Bone marrow (tissue), 2 donors: ENCODE data around the gene ALAD.
"Not testable (repeated sequence)": the region's sequence is repeated elsewhere in the genome, so short reads cannot be mapped to it uniquely, and the experiment has no call there.

ENCODE experiments used
- DNase-seq, 2 donors: peaks; one replicate each; lab custom pipeline; 2025; lab: John Stamatoyannopoulos, UW

The ALAD gene

DNA sequence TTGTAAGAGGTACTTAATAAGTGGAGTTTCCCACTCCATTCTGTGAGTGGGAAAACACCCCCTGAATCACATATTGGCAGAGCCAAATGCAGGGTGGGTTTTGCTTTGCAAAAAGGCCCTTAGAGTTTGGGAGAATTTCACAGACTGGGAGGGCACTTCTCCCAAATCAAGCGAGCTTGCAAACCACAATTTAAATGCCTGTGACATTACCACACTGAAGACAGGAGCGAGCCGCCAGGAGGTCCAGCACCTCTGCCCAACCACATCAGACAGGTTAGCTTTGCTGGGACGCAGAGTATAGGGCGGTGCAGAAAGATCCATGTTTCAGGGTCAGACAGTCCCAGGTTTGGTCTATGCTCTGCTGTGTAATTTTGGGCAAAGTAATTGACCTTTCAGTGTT, 2.3 kb downstream of the ALAD start:
- no peak for DNase-seq

DNA sequence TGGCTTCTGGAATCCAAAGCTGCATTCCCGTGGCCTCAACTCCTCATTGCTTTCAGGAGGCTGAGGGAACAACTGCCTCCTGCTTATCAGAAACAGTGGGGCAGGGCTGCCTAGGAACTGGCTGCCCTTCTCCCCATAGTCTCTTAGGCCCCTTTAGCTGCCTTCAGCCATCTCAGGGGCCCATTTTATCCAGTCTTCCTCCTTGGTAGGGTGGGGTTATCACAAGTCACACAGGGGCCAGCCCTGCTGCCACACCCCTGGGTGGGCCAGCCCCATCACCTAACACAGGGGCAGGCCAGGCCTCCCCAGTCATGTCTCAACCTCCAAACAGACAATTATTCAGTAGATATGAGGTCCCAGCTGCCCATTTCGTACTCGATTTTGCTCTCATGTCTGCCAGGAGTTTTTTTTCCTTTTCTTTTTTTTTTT, 3.9 kb downstream of the ALAD start:
- no peak for DNase-seq

DNA sequence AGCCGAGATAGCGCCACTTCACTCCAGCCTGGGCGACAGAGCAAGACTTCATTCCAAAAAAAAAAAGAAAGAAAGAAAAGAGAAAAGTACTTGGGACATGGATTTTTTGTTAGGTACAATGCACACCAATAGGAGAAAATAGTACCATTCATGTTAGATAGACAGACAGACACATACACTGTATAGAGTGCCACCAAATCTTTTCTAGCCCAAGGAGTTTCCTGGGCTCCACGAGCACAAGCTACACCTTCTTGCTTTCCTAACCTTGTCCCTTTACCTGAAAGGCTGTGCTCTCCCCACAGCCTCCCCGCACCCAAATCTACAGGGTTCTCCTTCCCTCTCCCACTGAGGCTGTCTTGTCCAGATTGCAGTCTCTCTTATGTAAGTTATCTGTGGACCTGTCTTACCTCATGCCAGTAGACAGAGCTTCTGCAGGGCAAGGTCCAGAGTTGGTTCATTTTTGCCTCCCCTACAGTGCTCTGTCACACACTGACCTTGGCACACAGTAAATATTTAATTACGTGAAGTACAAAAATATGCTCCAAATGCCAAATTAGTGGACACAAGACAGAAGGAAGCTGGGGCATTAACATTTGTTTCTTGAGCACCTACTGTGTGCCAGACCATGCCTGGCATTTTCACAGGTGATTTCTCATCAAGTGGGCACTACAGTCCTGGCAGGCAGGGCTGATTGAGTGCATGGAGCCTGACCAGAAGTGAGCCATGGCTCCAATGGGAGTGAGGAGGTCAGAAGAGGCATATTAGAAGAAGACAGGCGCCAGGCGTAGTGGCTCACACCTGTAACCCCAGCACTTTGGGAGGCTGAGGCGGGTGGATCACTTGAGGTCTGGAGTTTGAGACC, 5.9 kb downstream of the ALAD start:
- DNase-seq, result no peak

DNA sequence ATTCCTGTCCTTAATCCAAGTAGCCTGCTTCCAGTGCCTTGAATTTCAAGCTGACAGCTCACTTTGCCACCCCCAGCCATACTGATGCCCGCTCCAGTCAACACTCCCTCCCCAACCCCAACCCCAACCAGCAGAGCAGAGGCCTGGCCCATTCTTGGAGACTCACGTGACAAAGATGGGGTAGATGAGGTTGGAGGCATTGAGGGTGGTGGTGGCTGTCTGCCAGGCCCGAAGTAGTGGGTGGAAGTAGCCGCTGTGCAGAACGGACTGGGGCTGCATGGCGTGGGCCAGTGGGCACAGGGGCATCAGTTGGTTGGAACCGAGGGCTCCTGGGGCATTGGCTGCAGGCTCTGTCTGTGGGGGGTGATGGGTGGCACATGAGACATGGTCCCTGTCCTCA, 7.8 kb downstream of the ALAD start:
- no peak for DNase-seq

DNA sequence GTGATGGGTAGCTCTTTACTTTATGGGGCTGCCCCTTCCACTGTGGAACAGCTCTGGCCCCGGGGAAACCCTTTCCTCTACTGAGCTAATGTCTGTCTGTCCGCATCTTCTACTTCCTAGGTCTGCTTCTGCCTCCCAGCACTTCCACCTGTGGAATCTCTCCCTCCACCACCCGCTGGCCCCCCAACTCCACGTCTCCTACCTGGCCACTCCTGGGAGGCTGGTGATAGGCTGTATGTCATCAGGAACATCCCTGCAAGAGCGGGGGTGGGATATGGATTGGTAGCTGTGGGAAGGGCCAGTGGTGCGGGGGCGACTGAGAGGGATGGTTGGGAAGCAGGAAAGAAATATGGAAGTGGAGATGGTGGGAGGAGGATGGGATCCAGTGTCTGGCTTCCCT, 9.2 kb downstream of the ALAD start:
- no peak for DNase-seq

DNA sequence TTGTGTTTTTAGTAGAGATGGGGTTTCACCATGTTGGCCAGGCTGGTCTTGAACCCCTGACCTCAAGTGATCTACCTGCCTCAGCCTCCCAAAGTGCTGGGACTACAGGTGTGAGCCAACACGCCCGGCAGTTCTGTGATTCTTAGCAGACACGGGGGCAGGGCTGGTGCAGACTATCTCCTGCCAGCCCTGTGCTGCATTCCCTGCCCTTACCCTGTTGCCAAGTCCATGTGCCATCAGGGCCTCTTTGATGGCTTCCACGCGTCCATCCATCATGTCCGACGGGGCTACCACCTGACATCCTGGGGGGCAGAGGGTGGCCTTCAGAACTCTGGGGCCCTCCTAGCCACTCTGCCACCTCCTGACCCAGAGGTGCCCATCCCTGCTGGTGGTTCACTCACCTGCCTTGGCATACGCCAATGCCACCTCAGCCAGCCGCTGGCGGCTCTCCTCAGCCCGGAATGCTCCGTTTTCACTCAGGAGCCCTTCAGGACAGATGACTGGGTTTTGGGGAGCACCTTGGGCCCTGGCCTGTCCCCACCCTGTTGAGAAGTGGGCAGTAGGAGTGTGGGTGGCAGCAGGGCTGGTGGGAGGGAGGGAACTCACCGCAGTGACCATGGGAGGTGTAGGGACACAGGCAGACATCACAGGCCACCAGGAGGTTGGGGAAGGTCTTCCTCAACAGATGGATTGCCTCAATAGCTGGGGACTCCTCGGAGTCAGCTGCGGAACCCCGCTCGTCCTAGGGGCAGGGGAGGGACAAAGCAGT, 10.7 kb downstream of the ALAD start:
- DNase-seq, result no peak

DNA sequence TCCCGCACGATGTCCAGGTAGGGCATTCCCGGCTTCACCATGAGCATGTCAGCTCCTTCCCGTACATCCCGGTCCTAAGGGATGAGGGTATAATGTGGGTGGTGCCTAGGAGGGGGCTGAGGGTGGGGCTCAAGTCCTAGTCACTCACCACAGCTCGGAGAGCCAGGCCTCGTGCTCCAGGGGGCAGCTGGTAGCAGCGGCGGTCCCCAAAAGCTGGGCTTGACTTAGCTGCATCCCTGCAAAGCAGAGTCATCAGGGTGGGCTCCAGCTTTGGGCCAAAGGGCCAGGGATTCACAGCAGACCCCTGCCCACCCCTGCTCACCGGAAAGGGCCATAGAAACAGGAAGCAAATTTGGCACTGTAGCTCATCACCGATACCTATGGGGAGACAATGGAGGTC, 11.6 kb downstream of the ALAD start:
- DNase-seq, result no peak

DNA sequence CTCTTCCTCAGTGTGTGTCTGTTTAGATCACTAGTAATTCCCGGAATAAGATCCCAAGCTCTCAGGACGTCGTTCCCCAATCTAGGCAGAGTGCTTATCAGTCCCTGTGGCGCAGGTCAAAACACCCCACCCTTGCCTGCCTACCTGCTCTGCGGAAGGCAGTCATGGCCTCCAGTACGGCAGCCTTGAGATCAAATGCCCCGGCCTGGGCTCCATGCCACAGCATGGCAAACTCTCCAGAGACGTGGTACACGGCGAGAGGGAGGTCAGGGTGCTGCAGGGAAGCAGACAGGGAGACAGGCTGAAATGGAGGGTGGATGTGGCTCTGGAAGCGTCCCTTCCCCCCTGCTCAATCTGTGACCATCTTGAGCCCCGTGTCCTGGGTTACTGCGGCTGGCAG, 12.3 kb downstream of the ALAD start:
- no peak for DNase-seq

DNA sequence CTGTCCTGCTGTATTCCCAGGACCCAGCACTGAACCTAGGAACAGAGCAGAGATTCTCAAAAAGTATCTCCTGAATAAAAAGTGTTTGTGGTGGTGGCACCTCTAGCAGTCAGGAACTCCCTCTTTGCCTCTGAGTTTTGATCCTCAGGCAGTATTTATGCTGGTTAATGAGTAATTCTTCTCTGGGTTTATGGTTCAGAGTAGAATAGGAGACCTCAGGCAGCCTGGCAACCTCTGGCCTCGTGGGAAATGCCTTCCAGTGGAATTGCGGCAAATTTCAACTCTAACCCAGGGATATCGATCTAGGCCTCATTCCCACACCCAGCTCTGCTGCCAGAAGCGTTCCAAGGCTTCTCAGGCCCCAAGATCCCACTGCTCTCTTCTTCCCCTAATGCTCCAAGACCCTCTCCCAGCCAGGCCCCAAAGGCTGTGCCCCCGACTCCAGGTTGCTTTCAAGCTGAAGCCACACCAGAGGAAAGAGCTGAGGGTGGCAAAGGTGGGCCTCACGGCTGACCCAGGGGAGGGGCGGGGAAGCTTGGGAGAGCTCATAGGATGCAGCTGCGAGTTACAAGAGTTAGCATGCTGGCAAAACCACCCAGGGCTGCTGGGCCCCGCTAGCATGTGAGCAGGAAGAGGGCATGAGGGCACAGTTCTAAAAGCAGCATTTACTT, 13.4 kb downstream of the ALAD start:
- no peak for DNase-seq

DNA sequence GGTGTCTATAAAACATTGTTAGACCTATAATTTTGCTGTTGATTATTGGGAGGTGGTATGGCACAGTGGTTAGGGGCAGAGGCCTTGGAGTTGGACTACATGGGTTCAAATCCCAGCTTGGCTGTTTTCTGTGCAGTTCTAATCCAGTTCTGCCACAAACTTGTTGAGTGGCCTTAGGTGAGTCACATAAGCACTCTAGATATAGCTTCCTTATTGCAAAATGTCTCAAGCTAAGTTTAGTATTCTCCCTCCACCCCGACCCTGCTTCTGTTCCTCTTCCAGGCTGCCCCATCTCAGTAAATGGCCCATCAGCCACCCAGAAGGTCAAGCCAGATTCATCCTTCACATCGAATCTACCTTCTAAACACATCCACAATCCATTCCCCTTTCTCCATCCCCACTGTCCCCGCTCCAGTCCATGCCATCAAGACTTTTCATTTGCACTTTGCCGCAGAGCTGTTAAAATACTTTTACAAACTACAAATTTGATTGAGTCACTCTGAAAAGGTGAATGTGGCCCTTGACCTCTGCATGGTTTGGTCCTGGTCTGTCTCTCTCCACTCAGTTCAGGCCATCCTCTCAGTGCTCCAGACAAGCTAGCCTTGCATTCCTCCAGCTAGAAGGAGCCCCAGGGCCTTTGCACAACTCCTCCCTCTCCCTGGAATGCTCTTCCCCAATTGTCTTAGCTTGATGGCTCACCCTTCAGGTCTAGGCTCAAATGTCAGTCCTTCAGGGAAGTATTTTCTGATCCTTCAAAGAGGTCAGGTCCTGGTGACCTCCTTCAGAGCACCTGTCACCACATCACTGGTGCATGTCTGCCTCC, 14.3 kb downstream of the ALAD start:
- no peak for DNase-seq

DNA sequence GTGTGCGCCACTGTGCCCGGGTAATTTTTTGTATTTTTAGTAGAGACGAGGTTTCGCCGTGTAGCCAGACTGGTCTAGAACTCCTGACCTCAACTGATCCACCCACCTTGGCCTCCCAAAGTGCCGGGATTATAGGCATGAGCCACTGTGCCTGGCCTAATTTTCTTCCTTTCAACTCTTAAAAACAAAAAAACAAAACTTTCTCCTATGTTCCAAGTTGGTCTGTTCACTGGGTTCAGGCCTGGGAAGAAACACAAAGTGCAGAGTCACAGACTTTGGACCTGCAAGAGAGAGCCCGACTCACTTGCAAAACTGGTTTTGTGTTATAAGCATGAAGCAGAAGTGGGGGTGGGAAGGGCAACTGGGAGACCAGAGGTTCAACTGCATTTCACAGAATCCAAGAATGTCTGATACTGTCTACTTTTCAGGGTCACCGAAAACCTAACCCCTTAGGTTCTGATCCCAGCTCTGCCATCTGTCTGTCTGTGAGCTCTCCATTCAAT, 19.1 kb downstream of the ALAD start:
- DNase-seq, result no peak

DNA sequence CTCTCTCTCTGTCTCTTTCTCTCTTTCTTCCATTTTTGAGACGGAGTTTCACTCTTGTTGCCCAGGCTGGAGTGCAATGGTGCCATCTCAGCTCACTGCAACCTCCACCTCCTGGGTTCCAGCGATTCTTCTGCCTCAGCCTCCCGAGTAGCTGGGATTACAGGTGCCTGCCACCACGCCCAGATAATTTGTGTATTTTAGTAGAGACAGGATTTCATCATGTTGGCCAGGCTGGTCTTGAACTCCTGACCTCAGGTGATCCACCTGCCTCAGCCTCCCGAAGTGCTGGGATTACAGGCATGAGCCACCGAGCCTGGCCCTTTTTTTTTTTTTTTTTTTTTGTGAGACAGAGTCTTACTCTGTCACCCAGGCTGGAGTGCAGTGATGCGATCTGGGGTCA, 19.6 kb downstream of the ALAD start:
- not testable (repeated sequence) for DNase-seq

DNA sequence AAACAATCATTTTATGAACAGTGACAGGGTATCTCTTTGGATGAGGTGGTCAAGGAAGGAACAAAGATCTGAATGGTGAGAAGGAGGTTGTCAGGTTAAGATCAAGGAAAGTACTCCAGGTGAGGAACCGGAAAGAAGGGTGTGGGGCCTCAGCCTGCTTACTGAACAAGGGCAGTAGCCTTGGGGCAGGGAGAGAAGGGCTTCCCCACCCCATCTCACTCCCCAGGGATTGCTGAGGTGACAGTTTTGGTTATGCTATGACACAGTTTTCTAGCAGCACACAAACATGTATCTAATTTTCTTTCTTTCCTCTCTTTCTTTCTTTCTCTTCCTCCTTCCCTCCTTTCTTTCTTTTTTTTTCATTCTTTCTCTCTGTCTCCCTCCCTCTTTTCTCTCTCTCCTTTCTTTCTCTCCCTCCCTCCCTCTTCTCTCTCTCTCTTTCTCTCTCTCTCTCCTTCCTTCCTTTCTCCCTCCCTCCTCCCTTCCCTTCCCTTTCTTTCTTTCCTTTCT, 20.2 kb downstream of the ALAD start:
- no peak for DNase-seq

DNA sequence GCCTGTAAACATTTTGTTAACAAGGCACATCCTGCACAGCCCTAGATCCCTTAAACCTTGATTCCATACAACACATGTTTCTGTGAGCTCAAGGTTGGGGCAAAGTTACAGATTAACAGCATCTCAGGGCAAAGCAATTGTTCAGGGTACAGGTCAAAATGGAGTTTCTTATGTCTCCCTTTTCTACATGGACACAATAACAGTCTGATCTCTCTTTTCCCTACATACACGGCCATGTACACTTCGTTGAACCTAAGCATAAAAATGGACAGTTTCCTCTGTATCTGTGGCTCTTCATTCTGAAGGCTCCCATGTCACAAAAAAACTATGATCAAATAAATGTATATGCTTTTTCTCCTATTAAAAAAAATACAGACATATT, 21.3 kb downstream of the ALAD start:
- DNase-seq, result not testable (repeated sequence)

DNA sequence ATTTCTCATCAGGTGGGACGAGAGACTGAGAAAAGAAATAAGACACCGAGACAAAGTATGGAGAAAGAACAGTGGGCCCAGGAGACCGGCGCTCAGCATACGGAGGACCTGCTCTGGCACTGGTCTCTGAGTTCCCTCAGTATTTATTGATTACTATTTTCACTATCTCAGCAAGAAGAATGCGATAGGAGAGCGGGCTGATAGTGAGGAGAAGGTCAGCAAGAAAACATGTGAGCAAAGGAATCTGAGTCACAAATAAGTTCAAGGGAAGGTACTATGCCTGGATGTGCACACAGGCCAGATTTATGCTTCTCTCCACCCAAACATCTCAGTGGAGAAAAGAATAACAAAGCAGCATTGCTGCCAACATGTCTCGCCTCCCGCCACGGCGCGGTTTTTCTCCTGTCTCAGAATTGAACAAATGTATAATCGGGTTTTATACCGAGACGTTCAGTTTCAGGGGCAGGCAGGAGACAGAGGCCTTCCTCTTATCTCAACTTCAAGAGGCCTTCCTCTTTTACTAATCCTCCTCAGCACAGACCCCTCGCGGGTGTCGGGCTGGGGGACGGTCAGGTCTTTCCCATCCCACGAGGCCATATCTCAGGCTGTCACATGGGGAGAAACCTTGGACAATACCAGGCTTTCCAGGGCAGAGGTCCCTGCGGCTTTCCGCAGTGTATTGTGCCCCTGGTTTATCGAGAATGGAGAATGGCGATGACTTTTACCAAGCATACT, 21.8 kb downstream of the ALAD start:
- DNase-seq, result not testable (repeated sequence)

DNA sequence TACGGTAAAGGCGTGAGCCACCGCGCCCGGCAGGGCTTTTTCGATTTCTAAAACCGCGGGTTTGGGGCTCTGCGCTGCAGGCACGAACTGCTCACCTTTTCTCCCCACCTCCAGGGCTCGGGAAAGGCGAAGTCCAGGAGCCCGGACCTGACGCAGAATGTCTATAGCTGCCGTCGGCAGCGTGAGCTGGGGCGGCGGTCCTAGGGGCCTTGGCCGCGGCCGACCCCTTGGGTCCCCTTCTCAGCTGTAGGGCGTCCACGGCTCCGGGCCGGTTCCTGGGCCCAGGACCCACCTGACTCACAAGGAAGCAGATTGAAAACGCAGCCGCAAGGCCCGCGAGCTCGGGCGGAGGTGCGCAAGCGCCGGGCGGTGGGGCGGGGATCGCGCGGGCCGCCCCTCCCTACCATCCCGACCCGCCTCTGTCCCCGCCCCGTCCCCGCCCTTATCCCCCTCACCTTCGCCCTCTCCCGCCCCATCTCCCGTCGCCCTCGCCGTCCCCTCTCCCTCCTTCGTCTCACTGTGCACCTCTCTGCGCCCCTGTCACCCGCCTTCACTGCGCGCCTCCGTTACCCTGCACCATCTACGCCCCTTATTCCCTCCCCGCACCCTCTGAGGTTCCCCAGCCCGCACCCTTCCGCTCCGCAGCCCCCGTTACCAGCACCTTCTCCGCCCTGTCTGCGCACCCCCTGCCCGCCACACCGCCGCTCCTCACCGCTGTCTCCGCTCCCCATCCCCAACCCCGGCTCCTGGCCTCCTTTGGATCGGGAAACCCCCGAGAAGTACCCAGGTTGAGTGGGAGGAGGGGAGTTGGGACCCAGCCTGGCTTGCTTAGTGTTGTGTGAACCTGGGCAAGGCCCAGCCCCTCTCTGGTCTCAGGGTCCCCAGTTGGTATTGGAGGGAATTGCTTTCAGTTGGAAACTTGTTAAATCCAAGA, 24.2 kb downstream of the ALAD start, which contains the start of gene HDHD3:
TSS of gene HDHD3 (minus strand) at position 353 of the 934 bp plus-strand sequence. CDS start 2,632 bp downstream, outside the sequence.
- peak; percentile 27 to 48 for DNase-seq

DNA sequence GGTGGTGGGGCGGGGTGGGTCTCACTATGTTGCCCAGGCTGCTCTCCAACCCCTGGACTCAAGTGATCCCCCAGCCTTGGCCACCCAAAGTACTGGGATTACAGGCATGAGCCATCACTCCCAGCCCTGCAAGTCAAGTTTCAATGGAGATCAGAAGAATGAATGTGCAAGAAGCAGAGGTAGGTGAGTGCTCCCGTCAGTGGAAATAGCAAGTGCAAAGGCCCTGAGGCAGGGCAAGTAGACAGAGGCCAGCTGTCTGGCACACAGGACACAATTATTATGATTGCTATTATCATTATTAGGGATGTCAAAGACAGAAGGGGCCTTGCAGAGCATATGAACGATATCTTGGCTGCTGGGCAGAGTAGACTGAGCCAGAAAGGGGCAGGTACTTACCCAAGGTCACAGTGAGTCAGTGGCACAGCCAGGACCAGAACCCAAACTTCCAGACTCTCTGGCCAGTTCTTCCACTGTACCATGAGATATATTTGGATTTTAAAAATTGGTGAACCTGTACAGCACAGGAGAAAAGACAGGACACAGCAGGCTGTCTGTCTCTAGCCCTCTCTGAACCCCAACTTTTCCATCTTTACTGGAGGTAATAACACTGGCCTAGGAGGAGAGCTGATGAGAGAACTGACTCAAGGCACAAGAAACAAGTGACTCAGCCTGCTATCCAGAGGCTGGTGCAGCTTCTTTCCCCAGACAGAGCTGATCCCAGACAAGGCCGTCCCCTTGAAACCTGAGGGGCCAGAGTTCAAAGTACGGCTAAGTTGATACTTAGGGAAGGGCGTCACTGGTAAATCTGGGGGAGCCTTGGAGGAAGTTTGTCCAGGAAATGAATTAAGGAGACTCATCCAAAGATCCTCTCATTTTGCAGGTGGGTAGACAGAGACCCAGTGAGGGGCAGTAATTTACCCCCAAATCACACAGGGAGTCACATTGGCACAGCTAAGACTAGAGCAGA, 25.7 kb downstream of the ALAD start:
- DNase-seq, result no peak

DNA sequence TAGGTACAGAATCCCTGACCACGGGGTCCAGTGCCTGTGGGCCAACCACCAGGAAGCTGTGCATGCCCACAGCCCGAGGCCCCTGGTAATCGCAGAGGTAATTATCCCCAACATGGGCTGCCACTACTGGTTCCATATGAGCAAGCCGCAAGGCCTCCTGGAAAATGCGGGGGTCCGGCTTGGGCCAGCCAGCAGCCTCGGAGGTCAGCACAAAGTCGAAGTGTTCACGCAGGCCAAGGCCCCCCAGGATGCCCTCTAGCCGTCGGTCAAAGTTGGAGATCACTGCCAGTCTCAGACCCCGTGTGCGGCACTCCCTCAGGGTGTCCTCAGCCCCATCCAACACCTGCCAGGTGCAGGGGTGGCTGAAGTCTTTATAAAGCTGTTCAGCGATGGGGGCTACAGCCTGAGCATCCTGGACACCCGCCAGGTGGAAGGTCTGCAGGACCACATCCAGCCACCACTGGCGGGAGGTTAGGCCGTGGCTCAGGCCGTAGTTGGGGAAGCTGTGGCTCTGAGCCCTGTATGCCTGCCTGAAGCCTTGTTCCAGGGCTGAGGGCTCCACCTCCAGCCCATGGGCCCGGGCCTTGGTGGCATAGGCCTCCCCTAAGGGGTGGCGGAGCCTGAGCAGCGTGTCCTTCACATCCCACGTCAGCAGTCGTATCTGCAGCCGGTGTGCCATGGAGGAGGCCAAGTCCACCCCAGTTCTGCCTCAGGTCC, 27.2 kb downstream of the ALAD start:
- DNase-seq, result no peak
